HG03342 (cell line): Measurements from ENCODE around the gene FAM135A.
"Not testable (repeated sequence)": the region's sequence is repeated elsewhere in the genome, so short reads cannot be mapped to it uniquely, and the experiment has no call there.

Experiments
- ATAC-seq: cut with Tn5 transposase; IDR thresholded peaks from one replicate; pipeline ENCODE4 v1.9.1; 2021; ENCODE audit warnings: mild to moderate bottlenecking, moderate library complexity; ENCODE audit not compliant: unreplicated experiment

The FAM135A gene

DNA sequence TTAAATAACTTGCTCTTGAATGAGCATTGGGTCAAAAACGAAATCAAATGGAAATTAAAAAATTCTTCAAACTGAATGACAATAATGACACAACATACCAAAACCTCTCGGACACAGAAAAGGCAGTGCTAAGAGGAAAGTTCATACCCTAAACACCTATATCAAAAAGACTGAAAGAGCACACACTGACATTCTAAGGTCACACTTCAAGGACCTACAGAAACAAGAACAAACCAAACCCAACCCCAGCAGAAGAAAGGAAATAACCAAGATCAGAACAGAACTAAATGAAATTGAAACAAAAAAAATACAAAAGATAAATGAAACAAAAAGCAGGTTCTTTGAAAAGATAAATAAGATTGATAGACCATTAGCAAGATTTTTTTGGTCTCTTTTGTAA, 194.1 kb downstream of the FAM135A start:
- ATAC-seq = not testable (repeated sequence)

DNA sequence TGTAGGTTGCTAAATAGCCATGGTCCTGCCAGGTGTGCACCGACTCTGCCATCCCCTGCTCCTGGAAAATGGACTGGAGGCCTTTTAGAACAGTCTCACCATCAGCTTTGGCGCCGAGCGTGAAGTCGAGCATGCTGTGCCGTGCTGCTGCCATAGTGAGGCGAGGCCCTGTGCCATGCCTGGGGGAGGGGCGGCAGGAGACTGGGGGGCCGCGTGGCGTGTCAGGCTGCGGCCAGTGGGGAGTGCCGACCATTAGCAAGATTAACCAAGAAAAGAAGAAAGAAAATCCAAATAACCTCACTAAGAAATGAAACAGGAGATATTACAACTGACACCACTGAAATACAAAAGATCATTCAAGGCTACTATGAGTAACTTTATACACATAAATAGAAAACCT, 195.9 kb downstream of the FAM135A start:
- ATAC-seq = not testable (repeated sequence)
